ENCODE data around the gene ARHGAP23. TPM values are rescaled to one million over a fixed set of nuclear protein-coding genes. Genes with fewer than 3 reads are reported as not detected.

Gene ARHGAP23
- total RNA-seq, 1 experiment from 2014 or later = 6.4 TPM

GRCh38 chr17:38534498-38534885, 106.2 kb downstream of the ARHGAP23 start:
- peak; percentile 57 for DNase-seq (ENCODE audit: low spot score)
- in situ Hi-C loops (cut with HindIII; ENCODE audit: low sequenced_read_pairs) = no loop called here

DNA sequence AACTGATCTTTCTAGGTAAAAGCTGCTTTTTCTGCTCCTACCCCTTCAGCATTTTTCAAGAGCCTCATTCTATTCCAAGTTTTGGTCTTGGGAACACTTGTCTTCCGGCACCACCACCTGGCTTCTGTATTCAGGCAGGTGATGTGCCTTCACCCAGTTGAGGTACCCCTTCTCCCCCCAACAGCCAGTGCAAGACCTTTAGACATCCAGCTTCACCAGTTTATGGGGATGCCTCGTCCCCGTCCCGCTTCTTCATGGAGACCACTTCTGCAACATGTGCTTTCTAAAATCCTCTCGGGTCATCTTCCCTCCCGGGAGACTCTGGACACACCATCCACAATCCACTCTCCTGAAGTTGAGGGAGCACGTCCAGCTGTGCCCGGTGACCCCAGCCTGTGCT, 107.6 kb downstream of the ARHGAP23 start:
- in situ Hi-C loops (cut with HindIII; ENCODE audit: low sequenced_read_pairs) = no loop called here
- no peak for DNase-seq (ENCODE audit: low spot score)

DNA sequence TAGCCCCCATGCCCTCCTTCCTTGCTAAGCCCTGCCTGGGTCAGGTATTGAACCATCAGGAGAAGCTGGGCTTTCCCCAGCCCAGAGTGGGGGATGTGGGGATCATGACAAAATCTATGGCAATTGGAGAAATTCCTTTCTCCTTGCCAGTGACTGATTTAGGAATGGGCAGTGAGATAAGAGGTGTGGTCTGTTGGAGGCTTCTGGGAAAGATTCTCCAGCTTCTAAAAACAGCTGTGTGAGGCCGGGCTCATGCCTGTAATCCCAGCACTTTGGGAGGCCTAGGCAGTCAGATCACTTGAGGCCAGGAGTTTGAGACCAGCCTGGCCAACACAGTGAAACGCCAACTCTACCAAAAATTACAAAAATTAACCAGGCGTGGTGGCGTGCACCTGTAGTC, 108.4 kb downstream of the ARHGAP23 start:
- in situ Hi-C loops (cut with HindIII; ENCODE audit: low sequenced_read_pairs) = no loop called here
- no peak for DNase-seq (ENCODE audit: low spot score)

DNA sequence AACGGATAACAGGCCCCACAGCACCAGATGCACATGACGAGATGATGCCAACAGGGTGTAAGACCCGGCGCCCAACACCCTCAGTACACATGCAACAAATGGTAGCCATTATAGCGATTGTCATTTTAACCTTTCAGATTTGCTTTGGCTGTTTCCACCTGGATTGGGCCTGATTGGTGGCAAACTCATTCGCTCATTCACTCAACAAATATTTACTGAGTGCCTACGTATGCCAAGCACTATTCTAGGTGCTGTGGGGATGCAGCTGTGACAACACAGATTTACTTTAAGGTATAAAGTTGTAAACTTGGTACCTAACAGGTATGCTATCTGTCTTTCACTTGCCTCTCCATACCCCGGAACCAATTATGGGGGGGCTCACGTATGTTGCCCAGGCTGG, 110.6 kb downstream of the ARHGAP23 start:
- DNase-seq (ENCODE audit: low spot score) = no peak
- in situ Hi-C loops (cut with HindIII; ENCODE audit: low sequenced_read_pairs) = no loop called here

DNA sequence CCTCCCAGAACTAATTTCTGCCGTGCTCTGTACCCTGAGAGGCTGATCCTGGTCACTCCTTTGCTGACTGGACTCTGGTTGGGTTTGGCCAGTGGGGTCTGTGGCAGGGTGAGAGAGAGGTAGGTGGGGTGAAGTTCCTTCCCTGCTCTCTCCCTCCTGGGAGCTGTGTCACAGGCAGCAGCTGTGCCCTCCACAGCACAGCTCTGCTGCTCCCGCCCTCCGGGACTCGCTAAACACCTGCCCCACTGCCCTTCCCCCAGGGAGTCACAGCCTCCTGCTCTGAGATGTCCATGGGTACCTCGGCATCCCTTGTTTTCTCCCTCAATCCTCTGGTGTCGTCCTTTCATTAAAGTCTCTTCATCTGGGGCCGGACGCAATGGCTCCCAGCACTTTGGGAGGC, 111.1 kb downstream of the ARHGAP23 start:
- in situ Hi-C loops (cut with HindIII; ENCODE audit: low sequenced_read_pairs) = no loop called here
- DNase-seq (ENCODE audit: low spot score) = no peak

- no peak for DNase-seq (ENCODE audit: low spot score)
- in situ Hi-C loops (cut with HindIII; ENCODE audit: low sequenced_read_pairs) = no loop called here
Measured at GRCh38 chr17:38540514-38541045, 112.3 kb downstream of the ARHGAP23 start.

- DNase-seq (ENCODE audit: low spot score) = no peak
- in situ Hi-C loops (cut with HindIII; ENCODE audit: low sequenced_read_pairs) = no loop called here
Measured at GRCh38 chr17:38541281-38541680, 113.0 kb downstream of the ARHGAP23 start.

- DNase-seq (ENCODE audit: low spot score) = no peak
- in situ Hi-C loops (cut with HindIII; ENCODE audit: low sequenced_read_pairs) = no loop called here
Measured at GRCh38 chr17:38542286-38542685, 114.0 kb downstream of the ARHGAP23 start.

DNA sequence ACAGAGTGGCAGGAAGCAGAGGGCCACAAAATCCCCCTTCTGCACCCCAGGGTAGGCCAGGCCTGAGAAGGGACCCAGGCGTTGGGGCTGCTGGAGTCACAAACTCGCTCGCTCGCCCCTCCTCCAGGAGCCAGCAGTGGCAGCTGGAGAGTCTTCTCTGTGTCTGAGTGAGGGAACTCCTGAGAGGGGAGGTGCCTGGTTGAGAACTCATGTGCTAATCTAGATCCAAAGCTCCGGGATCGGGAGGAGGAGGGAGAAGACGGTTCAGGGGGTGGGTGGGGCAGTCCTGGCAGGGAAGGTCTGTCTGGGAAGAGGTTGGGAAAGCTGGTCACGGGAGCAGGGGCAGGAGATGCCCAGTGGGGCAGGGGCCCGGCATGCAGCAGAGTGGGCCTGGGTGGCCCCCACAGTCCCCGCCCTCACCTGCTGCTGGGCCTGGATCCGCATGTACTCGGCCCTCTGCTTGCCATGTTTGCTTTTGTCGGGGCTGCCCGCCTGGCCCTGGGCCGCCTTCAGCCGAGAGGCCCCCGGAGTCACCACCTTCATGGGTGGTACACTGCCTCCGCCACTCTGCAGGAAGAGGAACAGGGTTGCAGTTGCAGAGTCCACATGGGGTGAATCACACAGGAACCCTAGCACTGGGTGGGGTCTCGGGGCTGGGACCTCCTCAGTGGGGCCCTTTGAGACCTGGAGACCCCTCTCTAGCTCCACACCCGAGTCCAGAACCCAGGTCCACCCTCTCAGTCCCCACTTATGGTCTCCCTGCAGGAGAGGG, 115.3 kb downstream of the ARHGAP23 start:
- DNase-seq (ENCODE audit: low spot score) = no peak
- in situ Hi-C loops (cut with HindIII; ENCODE audit: low sequenced_read_pairs) = no loop called here

- in situ Hi-C loops (cut with HindIII; ENCODE audit: low sequenced_read_pairs) = no loop called here
- no peak for DNase-seq (ENCODE audit: low spot score)
Measured at GRCh38 chr17:38544175-38544838, 116.0 kb downstream of the ARHGAP23 start.

DNA sequence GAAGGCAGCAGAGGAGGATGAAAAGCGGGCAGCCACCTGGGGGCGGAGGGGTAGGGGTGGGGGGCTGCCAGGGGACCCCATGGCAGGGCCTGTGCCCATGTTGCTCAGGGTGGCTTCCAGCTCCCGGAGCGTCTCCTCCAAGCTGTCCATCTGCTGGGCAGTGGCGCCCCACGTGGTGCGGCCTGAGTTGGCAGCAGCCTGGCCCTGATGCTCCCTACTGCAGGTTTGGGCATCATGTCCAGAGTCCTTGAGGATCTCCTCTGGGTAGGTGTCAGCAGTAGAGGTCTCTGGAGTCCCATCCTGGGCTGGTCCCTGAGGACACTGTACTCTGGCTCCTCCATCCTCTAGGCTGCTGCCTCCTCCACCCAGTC, 116.6 kb downstream of the ARHGAP23 start:
- in situ Hi-C loops (cut with HindIII; ENCODE audit: low sequenced_read_pairs) = no loop called here
- DNase-seq (ENCODE audit: low spot score) = peak; percentile 69

GRCh38 chr17:38545531-38546225, 117.4 kb downstream of the ARHGAP23 start:
- DNase-seq (ENCODE audit: low spot score) = no peak
- in situ Hi-C loops (cut with HindIII; ENCODE audit: low sequenced_read_pairs) = no loop called here

DNA sequence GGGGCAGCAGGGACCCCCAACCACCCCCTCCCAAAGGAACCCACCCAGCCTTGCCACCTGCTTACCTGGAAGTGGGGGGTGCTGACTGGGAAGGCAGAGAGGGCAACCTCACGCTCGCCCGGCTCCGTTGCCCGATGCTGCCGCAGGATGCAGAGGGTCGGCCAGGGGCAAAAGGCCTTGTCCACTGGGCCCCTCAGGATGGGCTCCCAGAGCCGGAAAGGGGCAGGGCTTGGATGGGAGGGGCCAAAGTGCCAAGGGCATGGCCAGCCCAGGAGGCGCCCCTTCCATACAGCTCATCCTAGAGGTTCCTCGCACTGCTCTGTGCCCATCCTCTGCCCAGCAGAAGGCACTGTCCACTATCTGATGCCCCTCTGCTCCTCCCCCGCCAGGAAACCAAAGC, 118.1 kb downstream of the ARHGAP23 start:
- no peak for DNase-seq (ENCODE audit: low spot score)

DNA sequence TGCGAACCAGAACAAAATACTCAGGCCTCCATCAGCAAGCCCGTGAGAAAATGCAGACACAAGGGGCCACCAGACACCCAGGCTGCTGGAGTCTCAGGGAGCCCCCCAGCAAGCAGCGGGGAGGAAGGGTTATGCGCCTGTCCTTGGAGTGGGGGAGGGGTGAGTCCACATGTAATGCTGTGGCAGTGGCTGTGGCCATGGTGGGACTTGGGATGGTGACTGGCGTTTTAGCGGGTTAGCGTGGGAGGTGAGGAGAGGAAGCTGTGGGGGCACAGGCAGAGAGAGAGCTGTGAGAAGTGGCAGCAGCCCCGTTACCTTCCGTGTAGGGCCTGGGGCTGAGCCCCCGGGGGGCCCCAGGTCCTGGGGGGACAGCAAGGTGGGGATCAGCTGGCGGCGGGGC, 119.2 kb downstream of the ARHGAP23 start:
- no peak for DNase-seq (ENCODE audit: low spot score)
- in situ Hi-C loops (cut with HindIII; ENCODE audit: low sequenced_read_pairs) = no loop called here

More for the DNA sequence above, 118.1 kb downstream of the ARHGAP23 start:
- in situ Hi-C loops (cut with HindIII; ENCODE audit: low sequenced_read_pairs) = no loop called here

- in situ Hi-C loops (cut with HindIII; ENCODE audit: low sequenced_read_pairs) = no loop called here
- no peak for DNase-seq (ENCODE audit: low spot score)
Measured at GRCh38 chr17:38549285-38549684, 121.0 kb downstream of the ARHGAP23 start.

- peak; percentile 75 for DNase-seq (ENCODE audit: low spot score)
- in situ Hi-C loops (cut with HindIII; ENCODE audit: low sequenced_read_pairs) = no loop called here
Measured at GRCh38 chr17:38550661-38551060, 122.4 kb downstream of the ARHGAP23 start.

GRCh38 chr17:38551121-38551520, 122.9 kb downstream of the ARHGAP23 start:
- in situ Hi-C loops (cut with HindIII; ENCODE audit: low sequenced_read_pairs) = no loop called here
- DNase-seq (ENCODE audit: low spot score) = no peak

- in situ Hi-C loops (cut with HindIII; ENCODE audit: low sequenced_read_pairs) = no loop called here
- no peak for DNase-seq (ENCODE audit: low spot score)
Measured at GRCh38 chr17:38552343-38552742, 124.1 kb downstream of the ARHGAP23 start.

- in situ Hi-C loops (cut with HindIII; ENCODE audit: low sequenced_read_pairs) = no loop called here
Measured at GRCh38 chr17:38554430-38555350, 126.4 kb downstream of the ARHGAP23 start.

More at GRCh38 chr17:38554430-38555350, 126.4 kb downstream of the ARHGAP23 start:
- peak; percentile 96 for DNase-seq (ENCODE audit: low spot score)
